CD4-positive, alpha-beta T cell treated with Interferon gamma for 1 hour (primary cell): ENCODE results near the gene RAB6C.
"Not testable (repeated sequence)": the region's sequence is repeated elsewhere in the genome, so short reads cannot be mapped to it uniquely, and the experiment has no call there.

Source experiments
- DNase-seq: peaks from one replicate; pipeline ENCODE4 v3.0.0-alpha.2; 2020

RAB6C gene

GRCh38 chr2:129996657-129997237 lies 17.3 kb downstream of the RAB6C start:
- DNase-seq: not testable (repeated sequence)

GRCh38 chr2:129998771-129999170 lies 19.3 kb downstream of the RAB6C start:
- DNase-seq: not testable (repeated sequence)

GRCh38 chr2:130005862-130006261 lies 26.4 kb downstream of the RAB6C start:
- not testable (repeated sequence) for DNase-seq

GRCh38 chr2:130016701-130017100 lies 37.2 kb downstream of the RAB6C start:
- not testable (repeated sequence) for DNase-seq

GRCh38 chr2:130019402-130019801 lies 39.9 kb downstream of the RAB6C start:
- DNase-seq: no peak

GRCh38 chr2:130020069-130020468 lies 40.6 kb downstream of the RAB6C start:
- DNase-seq: not testable (repeated sequence)

- not testable (repeated sequence) for DNase-seq
These were observed 46.5 kb downstream of the RAB6C start for GRCh38 chr2:130025931-130026330.
